IMR-90 (cell line): Measurements from ENCODE around the gene SPEF2. TPM values are rescaled to one million over a fixed set of nuclear protein-coding genes. Genes with fewer than 3 reads are reported as not detected.

Experiments used
- ATAC-seq: fragments of 200-7000 bp; cut with Tn5 transposase; 2 replicates; pipeline ENCODE4 v1.9.1; 2020; ENCODE audit warnings: low read depth, mild to moderate bottlenecking, moderate library complexity
- BruUV-seq: library from RNA; stranded (reverse); fragments of 400-500 nt; replicated peaks from 2 replicates; lab custom pipeline; 2021; lab: Mats Ljungman, UMichigan
- CTCF ChIA-PET: fragments of 300-600 bp; formaldehyde crosslinking; extraction: SDS; loops from one replicate; lab custom pipeline; 2021; ENCODE audit warnings: antibody characterized with exemption; lab: Yijun Ruan, JAX
- POLR2A ChIA-PET: fragments of 300-600 bp; sonication (Branson Sonifier 250); formaldehyde crosslinking; loops from one replicate; lab custom pipeline; 2022; ENCODE audit warnings: antibody characterized with exemption; ENCODE audit not compliant: unreplicated experiment; lab: Charles Lee
- DNase-seq: peaks from one replicate; pipeline ENCODE4 v3.0.0; 2013
- H2AFZ ChIP-seq: replicated peaks from 2 replicates; pipeline ENCODE3; 2013; ENCODE audit warnings: low read length, mild to moderate bottlenecking; ENCODE audit not compliant: poor library complexity
- H2AK5ac ChIP-seq: 2 replicates; pipeline ENCODE4 v1.6.1; 2013; ENCODE audit warnings: low read depth, low read length, inconsistent platforms
- H2AK9ac ChIP-seq: replicated peaks from 2 replicates; pipeline ENCODE3; 2013; ENCODE audit warnings: mild to moderate bottlenecking, low read depth, low read length, moderate library complexity; ENCODE audit not compliant: poor library complexity
- H2BK120ac ChIP-seq: 2 replicates; pipeline ENCODE4 v1.6.1; 2013; ENCODE audit warnings: low read depth, low read length, inconsistent platforms
- H2BK15ac ChIP-seq: 3 replicates; pipeline ENCODE4 v1.6.1; 2013; ENCODE audit warnings: low read depth, low read length, inconsistent platforms
- H2BK20ac ChIP-seq: 2 replicates; pipeline ENCODE4 v1.6.1; 2013; ENCODE audit warnings: low read depth, mild to moderate bottlenecking, inconsistent platforms, low read length, moderate library complexity
- H2BK5ac ChIP-seq: 2 replicates; pipeline ENCODE4 v1.6.1; 2013; ENCODE audit warnings: mild to moderate bottlenecking, low read depth, low read length, inconsistent platforms; ENCODE audit not compliant: poor library complexity, severe bottlenecking
- H3K14ac ChIP-seq: replicated peaks from 2 replicates; pipeline ENCODE4 v1.6.1; 2013; ENCODE audit warnings: low read depth, low read length, inconsistent platforms
- H3K18ac ChIP-seq: 2 replicates; pipeline ENCODE4 v1.6.1; 2013; ENCODE audit warnings: low read depth, low read length, control low read depth
- H3K23ac ChIP-seq: 2 replicates; pipeline ENCODE4 v1.6.1; 2013; ENCODE audit warnings: low read depth, low read length, inconsistent platforms
- H3K27ac ChIP-seq: 2 replicates; pipeline ENCODE4 v1.5.1; 2013; ENCODE audit warnings: mild to moderate bottlenecking, control low read depth, low read length; ENCODE audit not compliant: insufficient read depth
- H3K27me3 ChIP-seq: 2 replicates; pipeline ENCODE4 v1.6.1; 2013; ENCODE audit warnings: low read length; ENCODE audit not compliant: control insufficient read depth, insufficient read depth
- H3K36me3 ChIP-seq: 2 replicates; pipeline ENCODE4 v1.6.1; 2013; ENCODE audit warnings: low read length, mixed read lengths; ENCODE audit not compliant: control insufficient read depth, insufficient read depth
- H3K4ac ChIP-seq: 2 replicates; pipeline ENCODE4 v1.6.1; 2013; ENCODE audit warnings: low read depth, low read length, inconsistent platforms
- H3K4me1 ChIP-seq: 2 replicates; pipeline ENCODE4 v1.6.1; 2013; ENCODE audit warnings: low read length, mixed read lengths; ENCODE audit not compliant: control insufficient read depth, insufficient read depth
- H3K4me2 ChIP-seq: 2 replicates; pipeline ENCODE4 v1.6.1; 2013; ENCODE audit warnings: low read depth, mild to moderate bottlenecking, control low read depth, low read length, moderate library complexity
- H3K4me3 ChIP-seq: 2 replicates; pipeline ENCODE4 v1.5.1; 2013; ENCODE audit warnings: low read depth, mild to moderate bottlenecking, control low read depth, low read length, moderate library complexity; ENCODE audit not compliant: insufficient read depth
- H3K56ac ChIP-seq: 2 replicates; pipeline ENCODE4 v1.6.1; 2013; ENCODE audit warnings: low read length, inconsistent platforms; ENCODE audit not compliant: insufficient read depth; ENCODE audit errors: extremely low read depth
- H3K79me1 ChIP-seq, 2 experiments: 2 replicates each; pipeline ENCODE4 v1.6.1; 2013; ENCODE audit warnings: low read length in 2 of 2, inconsistent platforms in 1 of 2, low read depth in 1 of 2
- H3K9ac ChIP-seq: 2 replicates; pipeline ENCODE4 v1.6.1; 2013; ENCODE audit warnings: low read depth, low read length, control low read depth
- H3K9me1 ChIP-seq: 2 replicates; pipeline ENCODE4 v1.6.1; 2013; ENCODE audit warnings: low read length, inconsistent platforms; ENCODE audit not compliant: insufficient read depth
- H3K9me3 ChIP-seq: 2 replicates; pipeline ENCODE4 v1.6.1; 2013; ENCODE audit warnings: low read length; ENCODE audit not compliant: control insufficient read depth, insufficient read depth
- H4K20me1 ChIP-seq: 2 replicates; pipeline ENCODE4 v1.6.1; 2013; ENCODE audit warnings: low read length, inconsistent platforms; ENCODE audit not compliant: insufficient read depth
- H4K5ac ChIP-seq: 2 replicates; pipeline ENCODE4 v1.6.1; 2013; ENCODE audit warnings: mild to moderate bottlenecking, low read depth, low read length, control low read depth
- H4K8ac ChIP-seq, 2 experiments: 2 replicates each; pipeline ENCODE4 v1.6.1; 2013; ENCODE audit warnings: low read depth in 2 of 2, low read length in 2 of 2, control low read depth in 1 of 2, inconsistent platforms in 1 of 2
- H4K91ac ChIP-seq: 2 replicates; pipeline ENCODE4 v1.6.1; 2013; ENCODE audit warnings: low read depth, low read length, inconsistent platforms; ENCODE audit not compliant: insufficient read depth
- CEBPB ChIP-seq: IDR thresholded peaks from 2 replicates; pipeline ENCODE4 v1.6.1; 2012; ENCODE audit warnings: low read depth, low read length, improper control_type of control experiment
- ELK1 ChIP-seq: fragments of 150-350 bp; IDR thresholded peaks from 2 replicates; pipeline ENCODE4 v1.6.1; 2016; ENCODE audit warnings: low read depth, mild to moderate bottlenecking, low read length, moderate library complexity, borderline replicate concordance
- FOS ChIP-seq: fragments of 150-350 bp; IDR thresholded peaks from 2 replicates; pipeline ENCODE4 v1.6.1; 2016; ENCODE audit warnings: low read depth, low read length
- MAFK ChIP-seq: IDR thresholded peaks from 2 replicates; pipeline ENCODE4 v1.6.1; 2012; ENCODE audit warnings: low read depth, low read length, improper control_type of control experiment
- MAZ ChIP-seq: IDR thresholded peaks from 2 replicates; pipeline ENCODE4 v1.6.1; 2012; ENCODE audit warnings: low read depth, mild to moderate bottlenecking, low read length, improper control_type of control experiment, moderate library complexity, borderline replicate concordance
- MXI1 ChIP-seq: IDR thresholded peaks from 2 replicates; pipeline ENCODE4 v1.6.1; 2012; ENCODE audit warnings: low read depth, mild to moderate bottlenecking, low read length, moderate library complexity, borderline replicate concordance
- NFE2L2 ChIP-seq: fragments of 150-350 bp; IDR thresholded peaks from 2 replicates; pipeline ENCODE4 v1.6.1; 2016; ENCODE audit warnings: low read depth, mild to moderate bottlenecking, low read length
- POLR2A ChIP-seq: IDR thresholded peaks from 2 replicates; pipeline ENCODE4 v1.6.1; 2012; ENCODE audit warnings: mild to moderate bottlenecking, low read depth, low read length
- RAD21 ChIP-seq: IDR thresholded peaks from 2 replicates; pipeline ENCODE4 v1.6.1; 2012; ENCODE audit warnings: low read length, improper control_type of control experiment
- RCOR1 ChIP-seq: IDR thresholded peaks from 2 replicates; pipeline ENCODE4 v1.6.1; 2012; ENCODE audit warnings: mild to moderate bottlenecking, low read length, improper control_type of control experiment; ENCODE audit not compliant: insufficient replicate concordance
- RFX5 ChIP-seq: IDR thresholded peaks from 2 replicates; pipeline ENCODE4 v1.8.0; 2012; ENCODE audit warnings: low read depth, mild to moderate bottlenecking, low read length, moderate library complexity
- SMC3 ChIP-seq: fragments of 150-350 bp; IDR thresholded peaks from 2 replicates; pipeline ENCODE4 v1.6.1; 2016; ENCODE audit warnings: low read depth, mild to moderate bottlenecking, antibody characterized with exemption, low read length, moderate library complexity
- USF2 ChIP-seq: fragments of 150-350 bp; IDR thresholded peaks from 2 replicates; pipeline ENCODE4 v1.6.1; 2017; ENCODE audit warnings: mild to moderate bottlenecking, antibody characterized with exemption, low read length, low read depth
- WGBS, 2 experiments: methylation state at CpG; one replicate each; pipeline versions ENCODE4 v1.1.5 to v1.1.7; 2013; ENCODE audit warnings: missing lambda C conversion rate in 2 of 2; ENCODE audit not compliant: insufficient read length in 1 of 2; ENCODE audit errors: extremely low coverage in 2 of 2; 5-methylcytosine and 5-hydroxymethylcytosine counted together
- dilution Hi-C: fragments of 300-500 bp; cut with HindIII; formaldehyde crosslinking; loops from one replicate; pipeline ENCODE4 v1.14.3; 2018; ENCODE audit warnings: low sequenced_read_pairs; ENCODE audit not compliant: unreplicated experiment
- in situ Hi-C: fragments of 300-500 bp; cut with MboI; formaldehyde crosslinking; loops from 3 replicates; pipeline ENCODE4 v1.14.3; 2019; ENCODE audit warnings: low sequenced_read_pairs, inconsistent platforms, mixed read lengths
- intact Hi-C: fragments of 100-400 bp; cut with micrococcal nuclease; formaldehyde crosslinking; loops from 2 replicates; pipeline ENCODE4 v1.10.0; 2022
- polyA plus RNA-seq, 3 experiments: library from polyadenylated mRNA; depleted of rRNA; stranded (reverse); fragments of >200 nt; gene quantifications; 2 replicates each; pipeline ENCODE4 v1.2.3, GENCODE V29; 2012; ENCODE audit warnings: low replicate concordance in 1 of 3
- total RNA-seq: library from RNA; depleted of rRNA; stranded (reverse); fragments of >200 nt; gene quantifications from 2 replicates; pipeline ENCODE4 v1.2.3, GENCODE V29; 2012
- TF ChIP-seq, protein P1 (sequence below): conservative IDR thresholded peaks from 2 replicates; pipeline ENCODE4 v1.5.1; 2012; ENCODE audit warnings: mild to moderate bottlenecking, low read depth, low read length, improper control_type of control experiment

Gene SPEF2
- total and polyA plus RNA-seq, 2 of the 4 experiments (the other 2 are of a cell fraction): 1.7 to 2.3 TPM

- H4K91ac ChIP-seq: no peak overlapping the region
- no peak overlapping the region for H2AFZ ChIP-seq
- no peak overlapping the region for H3K56ac ChIP-seq
- ChIA-PET POLR2A (no interaction called here), CTCF (no interaction called here)
- H4K20me1 ChIP-seq: no peaks in the 10 kb centered on the region
- H3K4me3 ChIP-seq: no peak overlapping the region
- H3K4me1 ChIP-seq: peaks cover 7% of the 10 kb centered on the region
- no peak overlapping the region for H3K14ac ChIP-seq
- no peak overlapping the region for H2BK5ac ChIP-seq
- H2BK20ac ChIP-seq: no peak overlapping the region
- no peak overlapping the region for H3K23ac ChIP-seq
- H2BK120ac ChIP-seq: 0 out of 2 replicates have a peak overlapping the region, but pooled peaks have one; percentile 17
- no peak overlapping the region for H2AK5ac ChIP-seq
- dilution Hi-C loops (no loop called here), in situ Hi-C loops (no loop called here), intact Hi-C loops (loop anchor here (5.0 kb wide), 1 partner anchor 203 kb away; no protein-coding TSS in a partner anchor)
- ATAC-seq: no peak
- no peak overlapping the region for H3K18ac ChIP-seq
- no peak for DNase-seq
- H3K9ac ChIP-seq: no peak overlapping the region
- H2AK9ac ChIP-seq: no peak overlapping the region
- TF ChIP-seq RAD21 (no peak), POLR2A (no peak), SMC3 (no peak), ELK1 (no peak), MAFK (no peak), MXI1 (no peak), RFX5 (no peak), USF2 (no peak), MAZ (no peak), NFE2L2 (no peak), RCOR1 (no peak), CEBPB (no peak), FOS (no peak)
- TF ChIP-seq, protein P1, sequence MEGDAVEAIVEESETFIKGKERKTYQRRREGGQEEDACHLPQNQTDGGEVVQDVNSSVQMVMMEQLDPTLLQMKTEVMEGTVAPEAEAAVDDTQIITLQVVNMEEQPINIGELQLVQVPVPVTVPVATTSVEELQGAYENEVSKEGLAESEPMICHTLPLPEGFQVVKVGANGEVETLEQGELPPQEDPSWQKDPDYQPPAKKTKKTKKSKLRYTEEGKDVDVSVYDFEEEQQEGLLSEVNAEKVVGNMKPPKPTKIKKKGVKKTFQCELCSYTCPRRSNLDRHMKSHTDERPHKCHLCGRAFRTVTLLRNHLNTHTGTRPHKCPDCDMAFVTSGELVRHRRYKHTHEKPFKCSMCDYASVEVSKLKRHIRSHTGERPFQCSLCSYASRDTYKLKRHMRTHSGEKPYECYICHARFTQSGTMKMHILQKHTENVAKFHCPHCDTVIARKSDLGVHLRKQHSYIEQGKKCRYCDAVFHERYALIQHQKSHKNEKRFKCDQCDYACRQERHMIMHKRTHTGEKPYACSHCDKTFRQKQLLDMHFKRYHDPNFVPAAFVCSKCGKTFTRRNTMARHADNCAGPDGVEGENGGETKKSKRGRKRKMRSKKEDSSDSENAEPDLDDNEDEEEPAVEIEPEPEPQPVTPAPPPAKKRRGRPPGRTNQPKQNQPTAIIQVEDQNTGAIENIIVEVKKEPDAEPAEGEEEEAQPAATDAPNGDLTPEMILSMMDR: no peak
- H3K4me2 ChIP-seq: no peak overlapping the region
- no peak overlapping the region for H4K5ac ChIP-seq
- no peaks in the 10 kb centered on the region for H3K9me3 ChIP-seq
- H2BK15ac ChIP-seq: no peak overlapping the region; the same call in 2 of the 3 replicates
- no CpG with 5 or more reads among the region's 1 CpG for WGBS, 2 experiments
- BruUV-seq: no TSS peak
- no peak overlapping the region for H3K4ac ChIP-seq
- H3K79me1 ChIP-seq: peaks cover 0 to 12% of the 10 kb centered on the region in 2 experiments; a peak in 3 of 4 replicates
- peaks cover 3% of the 10 kb centered on the region; the same call in 1 of the 2 replicates for H3K9me1 ChIP-seq
- no peaks in the 10 kb centered on the region for H3K36me3 ChIP-seq
- no peaks in the 10 kb centered on the region for H3K27me3 ChIP-seq
- H3K27ac ChIP-seq: no peak overlapping the region
- no peak overlapping the region for H4K8ac ChIP-seq
These were observed 237.5 kb downstream of the SPEF2 start for GRCh38 chr5:35855187-35855586.
